Measurements from ENCODE around the gene RFTN1. TPM values are rescaled to one million over a fixed set of nuclear protein-coding genes. Genes with fewer than 3 reads are reported as not detected.
A peak's percentile ranks its signal among the peaks of the same experiment; 100 is the strongest.

Gene RFTN1
- total and polyA plus RNA-seq, 2 donors (not counting 3 experiments of a cell fraction or from before 2014, with no cell fraction given), result 40.3 to 43.3 TPM

DNA sequence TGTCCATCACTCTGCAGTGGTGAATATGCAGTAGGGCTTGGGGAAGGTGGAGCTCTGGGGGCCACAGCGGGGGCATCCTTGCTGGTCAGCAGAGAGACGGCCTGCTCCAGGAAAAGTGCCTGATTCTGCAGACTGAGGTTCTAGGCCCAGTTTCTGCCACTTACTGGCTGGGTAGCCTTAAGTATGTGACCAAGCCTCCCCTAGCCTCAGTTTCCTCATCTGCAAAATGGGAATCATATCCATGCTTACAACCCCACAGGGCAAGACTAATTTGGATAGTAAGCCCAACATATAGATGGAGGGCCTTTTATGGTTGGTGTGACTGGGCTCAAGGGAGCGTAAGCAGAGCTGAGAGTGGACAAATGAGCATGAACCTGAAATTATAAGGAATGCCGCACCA is 187.6 kb downstream of the RFTN1 start:
- Histone ChIP-seq H3K36me3 (ENCODE audit: control insufficient read depth in 2 of 2, extremely low read depth in 1 of 2, insufficient read depth in 2 of 2, low read length in 2 of 2) (peaks cover 0 to 22% of the 10 kb centered on the region in 2 experiments), H3K9me1 (replicated peaks; ENCODE audit: control insufficient read depth, extremely low read depth, insufficient read depth, low read length) (no peaks in the 10 kb centered on the region), H2AFZ (ENCODE audit: low read depth, low read length) (no peak overlapping the region), H3K27ac (ENCODE audit: insufficient read depth, low read depth, low read length) (no peak overlapping the region), H3K4me1 (ENCODE audit: control insufficient read depth, extremely low read depth, insufficient read depth, low read length) (no peaks in the 10 kb centered on the region), H3K27me3 (ENCODE audit: control insufficient read depth in 2 of 2, insufficient read depth in 2 of 2, low read length in 2 of 2) (no peaks in the 10 kb centered on the region), H3K4me2 (ENCODE audit: insufficient read depth, low read length) (no peak overlapping the region), H3K79me2 (ENCODE audit: control insufficient read depth, insufficient read depth, low read length) (no peaks in the 10 kb centered on the region), H3K9me3 (replicated peaks; ENCODE audit: control insufficient read depth, insufficient read depth, low read length) (no peaks in the 10 kb centered on the region), H3K9ac (replicated peaks; ENCODE audit: extremely low read depth, insufficient read depth, low read length) (no peak overlapping the region), H3K4me3 (replicated peaks in 1 of 3; ENCODE audit: insufficient read depth in 1 of 3, low read depth in 1 of 3, low read length in 3 of 3) (no peak overlapping the region), H4K20me1 (replicated peaks; ENCODE audit: control insufficient read depth, extremely low read depth, insufficient read depth, low read length) (no peaks in the 10 kb centered on the region)
- BruUV-seq (replicated peaks), result no TSS peak
- FAIRE-seq (peak; percentile 4), DNase-seq (ENCODE audit: low read depth, low spot score) (no peak)
- dilution Hi-C loops (cut with MboI; ENCODE audit: extremely low pct_ligation_motif_present, low sequenced_read_pairs) (no loop called here), intact Hi-C loops (cut with micrococcal nuclease) (no loop called here)
- ChIA-PET CTCF (interaction anchor here (1.4 kb wide), 1 partner anchor 36 kb away, joined by 5 read pairs; no protein-coding TSS in a partner anchor), POLR2A (no interaction called here)
- TF ChIP-seq POLR2A (IDR thresholded peaks at IDR 0.05; ENCODE audit: low read depth, low read length) (no peak), POLR2AphosphoS5 (IDR thresholded peaks at IDR 0.05; ENCODE audit: insufficient read depth, low read depth, low read length) (no peak), GATA2 (IDR thresholded peaks at IDR 0.05; ENCODE audit: insufficient read depth, insufficient read length, low read depth, low read length) (no peak), JUN (IDR thresholded peaks at IDR 0.05; ENCODE audit: borderline replicate concordance, insufficient read depth, insufficient read length, low read depth) (no peak), EZH2 (IDR thresholded peaks at IDR 0.05; ENCODE audit: borderline replicate concordance, low read depth, low read length, severe bottlenecking) (no peak)
- TF ChIP-seq, protein P1, sequence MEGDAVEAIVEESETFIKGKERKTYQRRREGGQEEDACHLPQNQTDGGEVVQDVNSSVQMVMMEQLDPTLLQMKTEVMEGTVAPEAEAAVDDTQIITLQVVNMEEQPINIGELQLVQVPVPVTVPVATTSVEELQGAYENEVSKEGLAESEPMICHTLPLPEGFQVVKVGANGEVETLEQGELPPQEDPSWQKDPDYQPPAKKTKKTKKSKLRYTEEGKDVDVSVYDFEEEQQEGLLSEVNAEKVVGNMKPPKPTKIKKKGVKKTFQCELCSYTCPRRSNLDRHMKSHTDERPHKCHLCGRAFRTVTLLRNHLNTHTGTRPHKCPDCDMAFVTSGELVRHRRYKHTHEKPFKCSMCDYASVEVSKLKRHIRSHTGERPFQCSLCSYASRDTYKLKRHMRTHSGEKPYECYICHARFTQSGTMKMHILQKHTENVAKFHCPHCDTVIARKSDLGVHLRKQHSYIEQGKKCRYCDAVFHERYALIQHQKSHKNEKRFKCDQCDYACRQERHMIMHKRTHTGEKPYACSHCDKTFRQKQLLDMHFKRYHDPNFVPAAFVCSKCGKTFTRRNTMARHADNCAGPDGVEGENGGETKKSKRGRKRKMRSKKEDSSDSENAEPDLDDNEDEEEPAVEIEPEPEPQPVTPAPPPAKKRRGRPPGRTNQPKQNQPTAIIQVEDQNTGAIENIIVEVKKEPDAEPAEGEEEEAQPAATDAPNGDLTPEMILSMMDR (IDR thresholded peaks at IDR 0.05; ENCODE audit: extremely low read depth in 1 of 2, insufficient read depth in 1 of 2, low read depth in 1 of 2, low read length in 2 of 2), result no peak
- TF ChIP-seq, protein P2, sequence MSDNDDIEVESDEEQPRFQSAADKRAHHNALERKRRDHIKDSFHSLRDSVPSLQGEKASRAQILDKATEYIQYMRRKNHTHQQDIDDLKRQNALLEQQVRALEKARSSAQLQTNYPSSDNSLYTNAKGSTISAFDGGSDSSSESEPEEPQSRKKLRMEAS (IDR thresholded peaks at IDR 0.05; ENCODE audit: insufficient read depth, insufficient read length), result no peak
